Fibroblast of pulmonary artery (primary cell): ENCODE data around the gene OSER1.
"Not testable (repeated sequence)": the region's sequence is repeated elsewhere in the genome, so short reads cannot be mapped to it uniquely, and the experiment has no call there.

Source experiments
- DNase-seq: peaks from one replicate; pipeline ENCODE4 v3.0.0-alpha.2; 2010; ENCODE audit warnings: low read depth
- H3K4me3 ChIP-seq: replicated peaks from 2 replicates; pipeline ENCODE4 v1.5.1; 2011; ENCODE audit warnings: low read depth, mild to moderate bottlenecking, control low read depth, low read length, moderate library complexity
- TF ChIP-seq, protein P1 (sequence below): IDR thresholded peaks from 2 replicates; pipeline ENCODE4 v1.5.1; 2011; ENCODE audit warnings: mild to moderate bottlenecking, control low read depth, low read length, inconsistent platforms; ENCODE audit errors: missing control alignments

OSER1 gene

GRCh38 chr20:44190197-44190852 is 20.2 kb downstream of the OSER1 start:
- TF ChIP-seq, protein P1, sequence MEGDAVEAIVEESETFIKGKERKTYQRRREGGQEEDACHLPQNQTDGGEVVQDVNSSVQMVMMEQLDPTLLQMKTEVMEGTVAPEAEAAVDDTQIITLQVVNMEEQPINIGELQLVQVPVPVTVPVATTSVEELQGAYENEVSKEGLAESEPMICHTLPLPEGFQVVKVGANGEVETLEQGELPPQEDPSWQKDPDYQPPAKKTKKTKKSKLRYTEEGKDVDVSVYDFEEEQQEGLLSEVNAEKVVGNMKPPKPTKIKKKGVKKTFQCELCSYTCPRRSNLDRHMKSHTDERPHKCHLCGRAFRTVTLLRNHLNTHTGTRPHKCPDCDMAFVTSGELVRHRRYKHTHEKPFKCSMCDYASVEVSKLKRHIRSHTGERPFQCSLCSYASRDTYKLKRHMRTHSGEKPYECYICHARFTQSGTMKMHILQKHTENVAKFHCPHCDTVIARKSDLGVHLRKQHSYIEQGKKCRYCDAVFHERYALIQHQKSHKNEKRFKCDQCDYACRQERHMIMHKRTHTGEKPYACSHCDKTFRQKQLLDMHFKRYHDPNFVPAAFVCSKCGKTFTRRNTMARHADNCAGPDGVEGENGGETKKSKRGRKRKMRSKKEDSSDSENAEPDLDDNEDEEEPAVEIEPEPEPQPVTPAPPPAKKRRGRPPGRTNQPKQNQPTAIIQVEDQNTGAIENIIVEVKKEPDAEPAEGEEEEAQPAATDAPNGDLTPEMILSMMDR: peak; percentile 85
- H3K4me3 ChIP-seq: not testable (repeated sequence)
- DNase-seq: peak; percentile 85

DNA sequence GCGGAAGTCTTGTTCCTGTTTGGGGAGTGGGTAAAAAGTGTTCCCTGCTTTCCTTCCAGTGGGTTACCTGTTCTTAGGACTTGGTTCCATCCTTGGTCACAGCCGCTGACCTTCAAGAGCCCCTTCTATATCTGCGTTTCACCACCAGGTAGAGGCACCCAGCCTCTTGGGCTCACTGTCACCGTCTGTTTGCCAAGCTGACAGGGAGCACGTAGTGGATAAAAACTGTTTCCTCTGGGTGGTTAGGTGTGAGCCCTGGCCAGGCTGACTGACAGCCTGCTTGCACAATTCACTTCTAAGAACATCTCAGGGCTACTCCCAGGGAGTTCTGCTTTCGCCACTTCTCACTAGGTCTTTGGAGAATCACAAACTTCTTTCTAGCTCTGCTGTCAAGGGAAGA is 21.8 kb downstream of the OSER1 start:
- TF ChIP-seq, protein P1: no peak
- H3K4me3 ChIP-seq: no peak overlapping the region
- no peak for DNase-seq

DNA sequence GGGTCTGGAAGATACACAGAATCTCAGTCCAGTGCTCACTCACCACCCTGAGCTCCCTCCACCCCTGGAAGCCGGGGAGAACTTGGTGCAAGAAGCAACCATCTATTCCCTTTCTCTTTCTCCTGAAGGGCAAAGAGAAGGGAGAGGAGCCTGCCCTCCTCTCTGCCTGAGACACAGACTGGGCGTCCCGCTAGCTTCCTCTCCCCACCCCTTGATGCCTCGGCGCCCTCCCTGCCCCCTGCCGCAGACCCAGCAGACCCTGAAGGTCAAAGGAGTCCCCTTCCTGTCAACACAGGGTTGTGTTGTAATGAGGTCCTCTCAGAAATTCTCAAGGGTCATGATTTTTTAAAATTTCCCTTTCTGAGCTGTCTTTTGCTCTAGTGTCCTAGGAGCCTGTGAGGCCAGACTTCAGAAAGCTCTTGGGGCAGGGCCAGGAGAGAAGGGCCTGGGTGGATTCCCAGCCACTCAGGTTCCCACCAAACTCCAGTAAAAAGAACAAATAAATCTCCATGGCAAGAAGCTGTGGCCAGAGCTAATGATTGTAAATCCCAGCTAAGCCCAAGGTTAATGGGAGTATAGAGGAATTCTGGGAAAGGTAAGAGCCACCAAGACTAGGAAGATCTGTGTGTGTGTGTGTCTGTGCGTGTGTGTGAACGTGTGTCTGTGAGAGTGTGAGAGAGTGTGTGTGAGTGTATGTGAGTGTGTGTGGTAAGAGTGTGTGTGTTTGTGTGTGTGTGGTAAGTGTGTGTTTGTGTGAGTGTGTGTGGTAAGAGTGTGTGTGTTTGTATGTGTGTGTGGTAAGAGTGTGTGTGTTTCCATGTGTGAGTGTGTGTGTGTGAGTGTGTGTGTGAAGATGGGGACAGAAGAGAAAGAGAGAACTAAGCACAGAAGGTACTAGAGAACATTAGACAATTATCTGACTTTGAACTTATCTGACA is 22.5 kb downstream of the OSER1 start:
- TF ChIP-seq, protein P1: no peak
- H3K4me3 ChIP-seq: peak overlapping the region; percentile 45
- DNase-seq: no peak

GRCh38 chr20:44187054-44187771 is 23.4 kb downstream of the OSER1 start, which contains the start of gene JPH2:
Gene JPH2 (minus strand): TSS chr20:44187188. CDS start chr20:44186705, 483 bp downstream.
- TF ChIP-seq, protein P1: no peak
- DNase-seq: peak; percentile 62
- H3K4me3 ChIP-seq: peak within 1 kb of the TSS; percentile 45

DNA sequence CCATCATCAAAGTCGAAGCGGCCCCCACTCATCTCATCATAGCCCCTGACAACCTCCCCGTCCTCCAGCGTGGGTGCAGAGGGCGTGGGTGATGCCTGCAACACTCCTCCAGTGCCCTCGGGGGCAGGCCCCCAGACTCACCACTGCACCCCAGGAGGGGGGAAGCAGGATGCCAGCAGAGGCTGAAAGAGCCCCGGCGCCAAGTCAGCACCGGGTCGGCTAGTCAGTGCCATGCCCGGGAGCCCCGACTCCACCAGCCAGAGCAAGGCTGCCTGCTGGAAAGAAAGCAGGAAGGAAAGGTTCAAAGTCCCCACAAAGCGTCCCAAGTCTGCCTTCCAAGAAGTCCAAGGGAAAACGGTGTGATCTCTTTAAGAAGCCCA is 23.9 kb downstream of the OSER1 start:
- TF ChIP-seq, protein P1: no peak
- peak overlapping the region; percentile 45 for H3K4me3 ChIP-seq
- DNase-seq: no peak

DNA sequence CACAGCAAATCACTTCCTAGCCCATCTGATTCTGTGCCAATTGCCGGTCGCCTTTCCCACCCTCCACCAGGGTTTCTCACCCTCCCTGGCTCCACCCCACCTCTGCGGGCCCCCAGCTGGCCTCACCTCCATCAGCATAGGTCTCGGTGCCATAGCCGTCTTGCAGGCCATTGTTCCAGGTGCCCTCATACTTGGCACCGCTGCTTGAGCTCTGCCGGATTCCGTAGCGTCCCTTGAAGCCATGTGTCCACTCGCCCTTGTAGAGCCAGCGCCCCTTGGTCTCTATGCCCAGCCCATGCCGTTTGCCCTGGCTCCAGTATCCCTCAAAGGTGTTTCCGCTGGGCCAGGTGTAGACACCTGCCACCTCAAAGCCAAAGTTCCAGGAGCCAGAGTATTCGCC is 24.4 kb downstream of the OSER1 start:
- TF ChIP-seq, protein P1: no peak
- DNase-seq: no peak
- no peak overlapping the region for H3K4me3 ChIP-seq
